Measurements from ENCODE around the gene SPOCD1.

SPOCD1 gene

GRCh38 chr1:31795801-31796621 lies 19.8 kb downstream of the SPOCD1 start:
- H3K18ac ChIP-seq (ENCODE audit: low read length): no peak overlapping the region
- peaks cover 4 to 13% of the 10 kb centered on the region in 2 experiments for H3K4me1 ChIP-seq (ENCODE audit: control insufficient read depth in 1 of 2, insufficient read depth in 2 of 2, low read length in 2 of 2)
- no peak overlapping the region for H3K9ac ChIP-seq (ENCODE audit: low read length)
- no peak overlapping the region for H2AK5ac ChIP-seq (ENCODE audit: low read length)
- H4K12ac ChIP-seq (ENCODE audit: low read depth, low read length): no peak overlapping the region
- DNase-seq: no peak
- H3K4ac ChIP-seq (ENCODE audit: low read depth, low read length): no peak overlapping the region
- no peaks in the 10 kb centered on the region for H3K27me3 ChIP-seq (ENCODE audit: insufficient read depth, low read length)
- H3K23ac ChIP-seq (ENCODE audit: low read length): no peak overlapping the region
- WGBS (ENCODE audit: extremely low coverage, insufficient coverage, insufficient read length): no CpG with 5 or more reads among the region's 13 CpGs
- H2BK12ac ChIP-seq (ENCODE audit: low read length): no peak overlapping the region
- H3K79me2 ChIP-seq (ENCODE audit: control insufficient read depth, insufficient read depth, low read length, poor library complexity): no peaks in the 10 kb centered on the region
- peaks cover 5% of the 10 kb centered on the region for H3K79me1 ChIP-seq (ENCODE audit: low read length)
- H3K36me3 ChIP-seq (ENCODE audit: control insufficient read depth in 1 of 2, insufficient read depth in 2 of 2, low read length in 2 of 2): no peaks in the 10 kb centered on the region
- H3K14ac ChIP-seq (ENCODE audit: low read length): no peak overlapping the region
- no peak overlapping the region for H3K27ac ChIP-seq (ENCODE audit: low read depth, low read length)
- no peak overlapping the region for H3K4me3 ChIP-seq (ENCODE audit: low read depth, low read length)
- H2AFZ ChIP-seq (ENCODE audit: insufficient read depth, low read length, poor library complexity): no peak overlapping the region
- H3K4me2 ChIP-seq (ENCODE audit: low read length): no peak overlapping the region
- no peak overlapping the region for H2BK5ac ChIP-seq (ENCODE audit: low read depth, low read length, poor library complexity)
- no peak overlapping the region for H4K8ac ChIP-seq (ENCODE audit: low read depth, low read length)
- H4K91ac ChIP-seq (ENCODE audit: low read depth, low read length): no peak overlapping the region
- no peaks in the 10 kb centered on the region for H3K9me3 ChIP-seq (ENCODE audit: insufficient read depth, low read depth, low read length)
- H2BK120ac ChIP-seq (ENCODE audit: insufficient read depth, low read length, poor library complexity): no peak overlapping the region

GRCh38 chr1:31795096-31795675 lies 20.6 kb downstream of the SPOCD1 start:
- Histone ChIP-seq H3K4me3 (ENCODE audit: low read depth, low read length) (no peak overlapping the region), H3K9ac (ENCODE audit: low read length) (no peak overlapping the region)

GRCh38 chr1:31793586-31794285 lies 22.1 kb downstream of the SPOCD1 start:
- no peak overlapping the region for H3K23ac ChIP-seq (ENCODE audit: low read length)
- no peak overlapping the region for H3K4me2 ChIP-seq (ENCODE audit: low read length)

More at GRCh38 chr1:31795096-31795675, 20.6 kb downstream of the SPOCD1 start:
- Histone ChIP-seq H2BK120ac (ENCODE audit: insufficient read depth, low read length, poor library complexity) (no peak overlapping the region), H3K36me3 (ENCODE audit: control insufficient read depth in 1 of 2, insufficient read depth in 2 of 2, low read length in 2 of 2) (no peaks in the 10 kb centered on the region), H4K8ac (ENCODE audit: low read depth, low read length) (no peak overlapping the region), H3K27me3 (ENCODE audit: insufficient read depth, low read length) (no peaks in the 10 kb centered on the region), H4K91ac (ENCODE audit: low read depth, low read length) (no peak overlapping the region), H3K79me2 (ENCODE audit: control insufficient read depth, insufficient read depth, low read length, poor library complexity) (no peaks in the 10 kb centered on the region), H4K12ac (ENCODE audit: low read depth, low read length) (no peak overlapping the region), H3K14ac (ENCODE audit: low read length) (no peak overlapping the region), H2BK5ac (ENCODE audit: low read depth, low read length, poor library complexity) (no peak overlapping the region), H3K79me1 (ENCODE audit: low read length) (peaks cover 5% of the 10 kb centered on the region), H3K4me1 (ENCODE audit: control insufficient read depth in 1 of 2, insufficient read depth in 2 of 2, low read length in 2 of 2) (peaks cover 4 to 13% of the 10 kb centered on the region in 2 experiments), H3K23ac (ENCODE audit: low read length) (no peak overlapping the region), H2AFZ (ENCODE audit: insufficient read depth, low read length, poor library complexity) (no peak overlapping the region), H3K18ac (ENCODE audit: low read length) (no peak overlapping the region), H2AK5ac (ENCODE audit: low read length) (no peak overlapping the region), H2BK12ac (ENCODE audit: low read length) (no peak overlapping the region), H3K4me2 (ENCODE audit: low read length) (no peak overlapping the region), H3K27ac (ENCODE audit: low read depth, low read length) (no peak overlapping the region), H3K4ac (ENCODE audit: low read depth, low read length) (no peak overlapping the region), H3K9me3 (ENCODE audit: insufficient read depth, low read depth, low read length) (peaks cover 2% of the 10 kb centered on the region)
- WGBS (ENCODE audit: extremely low coverage, insufficient coverage, insufficient read length): no CpG with 5 or more reads among the region's 2 CpGs
- no peak for DNase-seq

GRCh38 chr1:31793086-31793485 lies 22.7 kb downstream of the SPOCD1 start:
- no peaks in the 10 kb centered on the region for H3K27me3 ChIP-seq (ENCODE audit: insufficient read depth, low read length)
- H3K4me3 ChIP-seq (ENCODE audit: low read depth, low read length): no peak overlapping the region
- DNase-seq: no peak
- H2BK5ac ChIP-seq (ENCODE audit: low read depth, low read length, poor library complexity): no peak overlapping the region
- H4K12ac ChIP-seq (ENCODE audit: low read depth, low read length): no peak overlapping the region
- no peak overlapping the region for H2BK120ac ChIP-seq (ENCODE audit: insufficient read depth, low read length, poor library complexity)
- no CpG with 5 or more reads among the region's 6 CpGs for WGBS (ENCODE audit: extremely low coverage, insufficient coverage, insufficient read length)
- peaks cover 2 to 7% of the 10 kb centered on the region in 2 experiments for H3K4me1 ChIP-seq (ENCODE audit: control insufficient read depth in 1 of 2, insufficient read depth in 2 of 2, low read length in 2 of 2)
- H3K18ac ChIP-seq (ENCODE audit: low read length): no peak overlapping the region
- no peak overlapping the region for H3K9ac ChIP-seq (ENCODE audit: low read length)
- H3K79me1 ChIP-seq (ENCODE audit: low read length): peaks cover 4% of the 10 kb centered on the region
- H2AFZ ChIP-seq (ENCODE audit: insufficient read depth, low read length, poor library complexity): no peak overlapping the region
- no peak overlapping the region for H3K14ac ChIP-seq (ENCODE audit: low read length)
- no peak overlapping the region for H3K23ac ChIP-seq (ENCODE audit: low read length)
- H4K8ac ChIP-seq (ENCODE audit: low read depth, low read length): no peak overlapping the region
- no peaks in the 10 kb centered on the region for H3K36me3 ChIP-seq (ENCODE audit: control insufficient read depth in 1 of 2, insufficient read depth in 2 of 2, low read length in 2 of 2)
- H2AK5ac ChIP-seq (ENCODE audit: low read length): no peak overlapping the region
- H2BK12ac ChIP-seq (ENCODE audit: low read length): no peak overlapping the region
- no peak overlapping the region for H3K4ac ChIP-seq (ENCODE audit: low read depth, low read length)
- no peak overlapping the region for H3K4me2 ChIP-seq (ENCODE audit: low read length)
- no peak overlapping the region for H4K91ac ChIP-seq (ENCODE audit: low read depth, low read length)
- H3K27ac ChIP-seq (ENCODE audit: low read depth, low read length): no peak overlapping the region
- H3K9me3 ChIP-seq (ENCODE audit: insufficient read depth, low read depth, low read length): peaks cover 2% of the 10 kb centered on the region
- H3K79me2 ChIP-seq (ENCODE audit: control insufficient read depth, insufficient read depth, low read length, poor library complexity): peaks cover 2% of the 10 kb centered on the region

More at GRCh38 chr1:31793586-31794285, 22.1 kb downstream of the SPOCD1 start:
- Histone ChIP-seq H3K36me3 (ENCODE audit: control insufficient read depth in 1 of 2, insufficient read depth in 2 of 2, low read length in 2 of 2) (no peaks in the 10 kb centered on the region), H4K91ac (ENCODE audit: low read depth, low read length) (no peak overlapping the region), H2BK5ac (ENCODE audit: low read depth, low read length, poor library complexity) (no peak overlapping the region), H3K4me3 (ENCODE audit: low read depth, low read length) (no peak overlapping the region), H3K27me3 (ENCODE audit: insufficient read depth, low read length) (no peaks in the 10 kb centered on the region), H3K4ac (ENCODE audit: low read depth, low read length) (no peak overlapping the region), H4K12ac (ENCODE audit: low read depth, low read length) (no peak overlapping the region), H2AFZ (ENCODE audit: insufficient read depth, low read length, poor library complexity) (no peak overlapping the region), H3K9me3 (ENCODE audit: insufficient read depth, low read depth, low read length) (peaks cover 2% of the 10 kb centered on the region), H2BK12ac (ENCODE audit: low read length) (no peak overlapping the region), H3K27ac (ENCODE audit: low read depth, low read length) (no peak overlapping the region), H3K79me2 (ENCODE audit: control insufficient read depth, insufficient read depth, low read length, poor library complexity) (no peaks in the 10 kb centered on the region), H4K8ac (ENCODE audit: low read depth, low read length) (no peak overlapping the region), H3K9ac (ENCODE audit: low read length) (no peak overlapping the region), H3K18ac (ENCODE audit: low read length) (no peak overlapping the region), H3K14ac (ENCODE audit: low read length) (no peak overlapping the region), H3K79me1 (ENCODE audit: low read length) (peaks cover 5% of the 10 kb centered on the region), H3K4me1 (ENCODE audit: control insufficient read depth in 1 of 2, insufficient read depth in 2 of 2, low read length in 2 of 2) (peaks cover 4 to 11% of the 10 kb centered on the region in 2 experiments), H2AK5ac (ENCODE audit: low read length) (no peak overlapping the region), H2BK120ac (ENCODE audit: insufficient read depth, low read length, poor library complexity) (no peak overlapping the region)
- WGBS (ENCODE audit: extremely low coverage, insufficient coverage, insufficient read length): no CpG with 5 or more reads among the region's 13 CpGs
- DNase-seq: no peak

Data from trophoblast cell (in vitro differentiated cells and primary cell).